H1 (cell line): ENCODE data around the gene EVX2. TPM values are rescaled to one million over a fixed set of nuclear protein-coding genes. Genes with fewer than 3 reads are reported as not detected.
A peak's percentile ranks its signal among the peaks of the same experiment; 100 is the strongest.

Experiments used
- CEBPB ChIP-seq: IDR thresholded peaks from 2 replicates; pipeline ENCODE4 v1.6.1; 2012; ENCODE audit warnings: low read depth, low read length
- CHD1 ChIP-seq: IDR thresholded peaks from 2 replicates; pipeline ENCODE4 v1.6.1; 2012; ENCODE audit warnings: low read depth, low read length, improper control_type of control experiment
- CHD7 ChIP-seq: fragments of 300-600 bp; sonication (generic); IDR thresholded peaks from 2 replicates; pipeline ENCODE4 v1.7.1; 2012; ENCODE audit warnings: low read length, moderate library complexity, mild to moderate bottlenecking, inconsistent platforms; ENCODE audit not compliant: insufficient replicate concordance
- E2F6 ChIP-seq: IDR thresholded peaks from 2 replicates; pipeline ENCODE4 v1.6.1; 2012; ENCODE audit warnings: inconsistent platforms
- EGR1 ChIP-seq: IDR thresholded peaks from 2 replicates; pipeline ENCODE4 v1.6.1; 2011; ENCODE audit warnings: low read depth, low read length, borderline replicate concordance
- GTF2F1 ChIP-seq: IDR thresholded peaks from 2 replicates; pipeline ENCODE4 v1.6.1; 2012; ENCODE audit warnings: low read depth, low read length, improper control_type of control experiment, borderline replicate concordance
- NRF1 ChIP-seq: IDR thresholded peaks from 2 replicates; pipeline ENCODE4 v1.6.1; 2011; ENCODE audit warnings: mild to moderate bottlenecking, low read depth, low read length, improper control_type of control experiment
- POU5F1 ChIP-seq: IDR thresholded peaks from 2 replicates; pipeline ENCODE4 v1.6.1; 2011; ENCODE audit warnings: low read depth, mild to moderate bottlenecking, low read length, moderate library complexity
- RAD21 ChIP-seq, 2 experiments: IDR thresholded peaks in 1 of 2; conservative IDR thresholded peaks in 1 of 2; 2 replicates each; pipeline ENCODE4 v1.6.1; 2011; ENCODE audit warnings: low read depth in 2 of 2, low read length in 2 of 2, improper control_type of control experiment in 1 of 2, inconsistent platforms in 1 of 2, mild to moderate bottlenecking in 1 of 2, moderate library complexity in 1 of 2
- TAF1 ChIP-seq: IDR thresholded peaks from 2 replicates; pipeline ENCODE4 v1.6.1; 2011; ENCODE audit warnings: mild to moderate bottlenecking, low read depth, low read length
- polyA plus RNA-seq, 7 experiments: library from polyadenylated mRNA; depleted of rRNA in 3 of 7; stranded (reverse) in 5 of 7; unstranded in 2 of 7; fragments of >200 nt in 5 of 7; fragments of 200-250 nt in 2 of 7; gene quantifications; 1 replicate in 5 of 7; 2 replicates in 1 of 7; 4 replicates in 1 of 7; pipeline versions ENCODE4 v1.2.1 to v1.2.3, GENCODE V29; 2011 to 2013; ENCODE audit warnings: missing spikeins in 2 of 7, mixed read lengths in 2 of 7
- total RNA-seq: library from RNA; stranded (reverse); fragmentation: NEBNext Ultra II Directional; extraction: Animal tissue kit (Norgen Biotek cat#: 25700); gene quantifications from 2 replicates; pipeline ENCODE4 v1.2.1, GENCODE V29; 2021

EVX2 gene
- total and polyA plus RNA-seq, 2 of the 8 experiments (the other 6 are each of a cell fraction or from before 2014, with no cell fraction given), result not detected

- TF ChIP-seq CHD7, result no peak
- TF ChIP-seq TAF1, result no peak
- no peak for TF ChIP-seq GTF2F1
- TF ChIP-seq EGR1, result no peak
- TF ChIP-seq POU5F1, result no peak
- peak; percentile 15; the same call in 1 of the 2 replicates for TF ChIP-seq E2F6
- TF ChIP-seq NRF1, result no peak
- TF ChIP-seq CHD1, result no peak
- TF ChIP-seq RAD21 (IDR thresholded peaks at IDR 0.05 in 1 of 2, conservative IDR thresholded peaks at IDR 0.05 in 1 of 2; ENCODE audit: low read depth in 2 of 2, low read length in 2 of 2), result no peak
- TF ChIP-seq CEBPB, result no peak
Observed at GRCh38 chr2:176104316-176105077, 20.7 kb upstream of the EVX2 start (continued).
